SK-N-SH treated with all-trans-retinoic acid at 6 μM for 48 hours (cell line): ENCODE data around the gene ODAPH.

Experiments used
- ATAC-seq: fragments of 200-7000 bp; cut with Tn5 transposase; 3 replicates; pipeline ENCODE4 v1.9.1; 2020; ENCODE audit warnings: mild to moderate bottlenecking, moderate library complexity
- ARNTL ChIP-seq: fragments of 450-650 bp; formaldehyde crosslinking; IDR thresholded peaks from 2 replicates; pipeline ENCODE4 v1.5.0; 2020; ENCODE audit warnings: low read depth, mild to moderate bottlenecking, moderate library complexity, borderline replicate concordance
- BACH2 ChIP-seq: fragments of 250-450 bp; sonication (Bioruptor Pico); IDR thresholded peaks from 2 replicates; pipeline ENCODE4 v1.9.0; 2021; ENCODE audit warnings: mild to moderate bottlenecking, borderline replicate concordance
- CREB5 ChIP-seq: fragments of 250-450 bp; sonication (Bioruptor Pico); IDR thresholded peaks from 2 replicates; pipeline ENCODE4 v1.5.1; 2020; ENCODE audit warnings: low read depth, mild to moderate bottlenecking, moderate library complexity
- CSDC2 ChIP-seq: fragments of 250-450 bp; sonication (Bioruptor Pico); IDR thresholded peaks from 2 replicates; pipeline ENCODE4 v1.5.0; 2020; ENCODE audit warnings: mild to moderate bottlenecking, moderate library complexity
- CSRNP3 ChIP-seq: fragments of 250-450 bp; sonication (Bioruptor Pico); IDR thresholded peaks from 2 replicates; pipeline ENCODE4 v1.5.1; 2021; ENCODE audit warnings: mild to moderate bottlenecking, moderate library complexity
- ESRRG ChIP-seq: fragments of 250-450 bp; sonication (Bioruptor Pico); IDR thresholded peaks from 2 replicates; pipeline ENCODE4 v1.6.1; 2021; ENCODE audit warnings: mild to moderate bottlenecking
- GLIS3 ChIP-seq: fragments of 250-450 bp; sonication (Bioruptor Pico); IDR thresholded peaks from 2 replicates; pipeline ENCODE4 v1.5.0; 2020; ENCODE audit warnings: mild to moderate bottlenecking, moderate library complexity
- ISL1 ChIP-seq: fragments of 250-450 bp; sonication (Bioruptor Pico); IDR thresholded peaks from 2 replicates; pipeline ENCODE4 v2.1.2; 2022; ENCODE audit warnings: mild to moderate bottlenecking, moderate library complexity
- PATZ1 ChIP-seq: fragments of 250-450 bp; sonication (Bioruptor Pico); IDR thresholded peaks from 2 replicates; pipeline ENCODE4 v1.8.0; 2020; ENCODE audit warnings: mild to moderate bottlenecking, moderate library complexity, borderline replicate concordance
- POU6F1 ChIP-seq: fragments of 250-450 bp; sonication (Bioruptor Pico); IDR thresholded peaks from 2 replicates; pipeline ENCODE4 v1.8.0; 2021; ENCODE audit warnings: low read depth, mild to moderate bottlenecking, moderate library complexity, borderline replicate concordance
- PPARA ChIP-seq: fragments of 250-450 bp; sonication (Bioruptor Pico); IDR thresholded peaks from 2 replicates; pipeline ENCODE4 v1.5.0; 2020; ENCODE audit warnings: mild to moderate bottlenecking, borderline replicate concordance
- RARB ChIP-seq: fragments of 250-450 bp; sonication (Bioruptor Pico); IDR thresholded peaks from 2 replicates; pipeline ENCODE4 v1.8.0; 2021; ENCODE audit warnings: mild to moderate bottlenecking, moderate library complexity
- SNAI2 ChIP-seq: fragments of 250-450 bp; sonication (Bioruptor Pico); IDR thresholded peaks from 2 replicates; pipeline ENCODE4 v1.5.0; 2020; ENCODE audit warnings: mild to moderate bottlenecking, moderate library complexity
- TCF4 ChIP-seq: fragments of 250-450 bp; sonication (Bioruptor Pico); IDR thresholded peaks from 2 replicates; pipeline ENCODE4 v1.8.0; 2021; ENCODE audit warnings: mild to moderate bottlenecking, moderate library complexity, borderline replicate concordance
- TOX ChIP-seq: fragments of 250-450 bp; sonication (Bioruptor Pico); IDR thresholded peaks from 2 replicates; pipeline ENCODE4 v1.8.0; 2021; ENCODE audit warnings: mild to moderate bottlenecking, moderate library complexity, borderline replicate concordance
- ZC3H10 ChIP-seq: fragments of 250-450 bp; sonication (Bioruptor Pico); IDR thresholded peaks from 2 replicates; pipeline ENCODE4 v1.5.1; 2021; ENCODE audit warnings: mild to moderate bottlenecking, moderate library complexity
- ZFP3 ChIP-seq: fragments of 250-450 bp; sonication (Bioruptor Pico); IDR thresholded peaks from 2 replicates; pipeline ENCODE4 v1.5.0; 2020; ENCODE audit warnings: mild to moderate bottlenecking, moderate library complexity
- ZFP30 ChIP-seq: fragments of 450-650 bp; formaldehyde crosslinking; IDR thresholded peaks from 2 replicates; pipeline ENCODE4 v1.5.0; 2022; ENCODE audit warnings: mild to moderate bottlenecking, moderate library complexity
- ZNF565 ChIP-seq: fragments of 450-650 bp; formaldehyde crosslinking; conservative IDR thresholded peaks from 2 replicates; pipeline ENCODE4 v1.5.0; 2020; ENCODE audit warnings: low read depth, mild to moderate bottlenecking, moderate library complexity
- ZNF70 ChIP-seq: fragments of 450-650 bp; formaldehyde crosslinking; IDR thresholded peaks from 2 replicates; pipeline ENCODE4 v1.5.0; 2020; ENCODE audit warnings: mild to moderate bottlenecking, moderate library complexity
- ZNF8 ChIP-seq: fragments of 450-650 bp; formaldehyde crosslinking; IDR thresholded peaks from 2 replicates; pipeline ENCODE4 v1.5.0; 2020; ENCODE audit warnings: mild to moderate bottlenecking, moderate library complexity

The ODAPH gene

GRCh38 chr4:75566911-75567310 lies 11.0 kb downstream of the ODAPH start:
- ATAC-seq, result no peak
- TF ChIP-seq CSDC2 (CRISPR knock-in tag), result no peak
- TF ChIP-seq ISL1 (CRISPR knock-in tag), result no peak
- no peak for TF ChIP-seq ZNF565 (CRISPR knock-in tag)
- no peak for TF ChIP-seq TOX
- TF ChIP-seq ARNTL, result no peak
- no peak for TF ChIP-seq ZNF70
- TF ChIP-seq CREB5 (CRISPR knock-in tag), result no peak
- no peak for TF ChIP-seq SNAI2
- TF ChIP-seq POU6F1 (CRISPR knock-in tag), result no peak
- TF ChIP-seq ZC3H10, result no peak
- no peak for TF ChIP-seq PPARA (CRISPR knock-in tag)
- no peak for TF ChIP-seq GLIS3 (CRISPR knock-in tag)
- TF ChIP-seq ZFP3 (CRISPR knock-in tag), result no peak
- no peak for TF ChIP-seq ESRRG (CRISPR knock-in tag)
- TF ChIP-seq ZNF8 (CRISPR knock-in tag), result no peak
- no peak for TF ChIP-seq ZFP30 (CRISPR knock-in tag)
- no peak for TF ChIP-seq CSRNP3 (CRISPR knock-in tag)
- no peak for TF ChIP-seq RARB

- ATAC-seq, result no peak
- TF ChIP-seq ZNF565 (CRISPR knock-in tag) (no peak), ISL1 (CRISPR knock-in tag) (no peak), ARNTL (no peak), CSRNP3 (CRISPR knock-in tag) (no peak)
Observed at GRCh38 chr4:75567725-75568124, 11.9 kb downstream of the ODAPH start.

GRCh38 chr4:75584067-75584466 lies 28.2 kb downstream of the ODAPH start:
- no peak for TF ChIP-seq PATZ1 (CRISPR knock-in tag)
- TF ChIP-seq CREB5 (CRISPR knock-in tag), result no peak
- TF ChIP-seq SNAI2, result no peak
- TF ChIP-seq TOX, result no peak
- no peak for TF ChIP-seq ARNTL
- TF ChIP-seq ZFP30 (CRISPR knock-in tag), result no peak
- TF ChIP-seq TCF4 (CRISPR knock-in tag), result no peak
- no peak for TF ChIP-seq CSRNP3 (CRISPR knock-in tag)
- no peak for TF ChIP-seq ZC3H10
- no peak for TF ChIP-seq GLIS3 (CRISPR knock-in tag)
- no peak for TF ChIP-seq POU6F1 (CRISPR knock-in tag)
- TF ChIP-seq ISL1 (CRISPR knock-in tag), result no peak
- TF ChIP-seq ESRRG (CRISPR knock-in tag), result no peak
- no peak for TF ChIP-seq CSDC2 (CRISPR knock-in tag)
- TF ChIP-seq ZNF8 (CRISPR knock-in tag), result no peak
- TF ChIP-seq BACH2 (CRISPR knock-in tag), result no peak
- no peak for TF ChIP-seq ZNF565 (CRISPR knock-in tag)
- no peak for TF ChIP-seq ZNF70
- ATAC-seq, result no peak
